ENCODE data around the gene SNAP29. TPM values are rescaled to one million over a fixed set of nuclear protein-coding genes. Genes with fewer than 3 reads are reported as not detected.

The SNAP29 gene
- total and polyA plus RNA-seq, 2 experiments from 2014 or later, result 8.2 to 22.9 TPM

DNA sequence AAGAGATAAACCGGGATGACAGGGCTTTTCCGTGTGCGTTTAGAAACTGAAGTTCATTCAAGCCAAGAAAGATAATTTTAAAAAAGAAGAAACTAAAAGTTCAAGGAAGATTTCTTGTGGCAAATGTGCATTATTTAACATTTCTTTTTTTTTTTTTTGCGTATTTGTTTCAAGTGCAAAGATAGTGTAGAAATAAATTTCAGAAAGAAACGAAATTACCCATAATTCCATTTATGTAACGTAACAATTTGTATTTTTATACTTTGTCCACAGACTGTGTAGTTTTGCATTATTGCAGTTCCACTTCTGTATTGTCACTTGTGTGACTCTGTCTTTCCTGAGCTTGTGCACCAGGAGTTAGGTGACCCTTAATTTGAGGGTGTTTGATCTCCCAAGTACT, 24.0 kb downstream of the SNAP29 start:
- H3K27me3 Mint-ChIP-seq (ENCODE audit: insufficient read depth, low read depth, poor library complexity), result peaks cover 9% of the 10 kb centered on the region
- no peaks in the 10 kb centered on the region for H4K20me1 ChIP-seq (replicated peaks; ENCODE audit: insufficient read depth)
- no peak overlapping the region for H3K4me3 ChIP-seq
- H3K36me3 Mint-ChIP-seq (ENCODE audit: low read depth), result peaks cover 11% of the 10 kb centered on the region
- H3K27ac ChIP-seq (ENCODE audit: low read depth), result no peak overlapping the region
- no peaks in the 10 kb centered on the region for H3K4me1 Mint-ChIP-seq
- ATAC-seq (no peak), DNase-seq (ENCODE audit: low spot score) (no peak)
- no peak for TF ChIP-seq POLR2AphosphoS5 (IDR thresholded peaks at IDR 0.05; ENCODE audit: low read depth)
- no peak for TF ChIP-seq JUNB (IDR thresholded peaks at IDR 0.05; ENCODE audit: unreplicated experiment)
- H3K27ac Mint-ChIP-seq, result no peak overlapping the region
- H3K36me3 ChIP-seq (ENCODE audit: insufficient read depth), result no peaks in the 10 kb centered on the region; the same call in 1 of the 2 replicates
- no peaks in the 10 kb centered on the region for H3K9me3 Mint-ChIP-seq
- H3K4me1 ChIP-seq (ENCODE audit: insufficient read depth), result no peaks in the 10 kb centered on the region
- no peak overlapping the region for H3K4me3 Mint-ChIP-seq
- no peak overlapping the region for H3K4me2 ChIP-seq
- H3K27me3 ChIP-seq (ENCODE audit: insufficient read depth), result no peaks in the 10 kb centered on the region
- H3K79me2 ChIP-seq (replicated peaks; ENCODE audit: insufficient read depth), result no peaks in the 10 kb centered on the region
- H3K9me2 ChIP-seq (ENCODE audit: insufficient read depth), result no peaks in the 10 kb centered on the region
- no peaks in the 10 kb centered on the region for H3F3A ChIP-seq (replicated peaks; ENCODE audit: low read depth)
- no peak overlapping the region for H2AFZ ChIP-seq

DNA sequence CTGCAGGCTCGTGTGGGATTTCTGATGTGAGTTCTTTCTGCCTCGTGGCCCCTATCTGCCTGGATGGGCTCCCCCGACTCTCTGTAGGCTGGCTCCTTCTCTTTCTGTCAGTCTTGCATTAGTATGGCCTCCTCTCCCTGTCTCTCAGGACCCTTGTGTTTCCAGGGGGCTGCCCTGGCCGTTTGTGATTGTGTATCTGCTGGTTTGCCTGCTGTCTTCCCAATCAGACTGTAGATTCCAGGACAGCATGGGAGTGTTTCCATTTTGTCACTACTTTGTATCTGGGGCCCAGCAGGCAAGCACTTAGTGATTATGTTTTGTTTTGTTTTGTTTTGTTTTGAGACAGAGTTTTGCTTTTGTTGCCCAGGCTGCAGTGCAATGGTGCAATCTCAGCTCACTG, 25.6 kb downstream of the SNAP29 start:
- DNase-seq (ENCODE audit: low spot score) (no peak), ATAC-seq (no peak)
- H3K4me1 Mint-ChIP-seq, result no peaks in the 10 kb centered on the region
- H3F3A ChIP-seq (replicated peaks; ENCODE audit: low read depth), result no peaks in the 10 kb centered on the region
- no peaks in the 10 kb centered on the region; the same call in 1 of the 2 replicates for H3K36me3 ChIP-seq (ENCODE audit: insufficient read depth)
- no peak overlapping the region for H3K4me2 ChIP-seq
- no peak overlapping the region for H2AFZ ChIP-seq
- peaks cover 9% of the 10 kb centered on the region for H3K27me3 Mint-ChIP-seq (ENCODE audit: insufficient read depth, low read depth, poor library complexity)
- no peaks in the 10 kb centered on the region for H3K4me1 ChIP-seq (ENCODE audit: insufficient read depth)
- H3K9me2 ChIP-seq (ENCODE audit: insufficient read depth), result no peaks in the 10 kb centered on the region
- no peak overlapping the region for H3K27ac ChIP-seq (ENCODE audit: low read depth)
- no peaks in the 10 kb centered on the region for H3K27me3 ChIP-seq (ENCODE audit: insufficient read depth)
- peaks cover 16% of the 10 kb centered on the region for H3K36me3 Mint-ChIP-seq (ENCODE audit: low read depth)
- H3K9me3 Mint-ChIP-seq, result no peaks in the 10 kb centered on the region
- H3K27ac Mint-ChIP-seq, result no peak overlapping the region
- no peaks in the 10 kb centered on the region for H3K79me2 ChIP-seq (replicated peaks; ENCODE audit: insufficient read depth)
- H3K4me3 Mint-ChIP-seq, result no peak overlapping the region
- no peak overlapping the region for H3K4me3 ChIP-seq
- no peaks in the 10 kb centered on the region for H4K20me1 ChIP-seq (replicated peaks; ENCODE audit: insufficient read depth)
- TF ChIP-seq, protein P1, sequence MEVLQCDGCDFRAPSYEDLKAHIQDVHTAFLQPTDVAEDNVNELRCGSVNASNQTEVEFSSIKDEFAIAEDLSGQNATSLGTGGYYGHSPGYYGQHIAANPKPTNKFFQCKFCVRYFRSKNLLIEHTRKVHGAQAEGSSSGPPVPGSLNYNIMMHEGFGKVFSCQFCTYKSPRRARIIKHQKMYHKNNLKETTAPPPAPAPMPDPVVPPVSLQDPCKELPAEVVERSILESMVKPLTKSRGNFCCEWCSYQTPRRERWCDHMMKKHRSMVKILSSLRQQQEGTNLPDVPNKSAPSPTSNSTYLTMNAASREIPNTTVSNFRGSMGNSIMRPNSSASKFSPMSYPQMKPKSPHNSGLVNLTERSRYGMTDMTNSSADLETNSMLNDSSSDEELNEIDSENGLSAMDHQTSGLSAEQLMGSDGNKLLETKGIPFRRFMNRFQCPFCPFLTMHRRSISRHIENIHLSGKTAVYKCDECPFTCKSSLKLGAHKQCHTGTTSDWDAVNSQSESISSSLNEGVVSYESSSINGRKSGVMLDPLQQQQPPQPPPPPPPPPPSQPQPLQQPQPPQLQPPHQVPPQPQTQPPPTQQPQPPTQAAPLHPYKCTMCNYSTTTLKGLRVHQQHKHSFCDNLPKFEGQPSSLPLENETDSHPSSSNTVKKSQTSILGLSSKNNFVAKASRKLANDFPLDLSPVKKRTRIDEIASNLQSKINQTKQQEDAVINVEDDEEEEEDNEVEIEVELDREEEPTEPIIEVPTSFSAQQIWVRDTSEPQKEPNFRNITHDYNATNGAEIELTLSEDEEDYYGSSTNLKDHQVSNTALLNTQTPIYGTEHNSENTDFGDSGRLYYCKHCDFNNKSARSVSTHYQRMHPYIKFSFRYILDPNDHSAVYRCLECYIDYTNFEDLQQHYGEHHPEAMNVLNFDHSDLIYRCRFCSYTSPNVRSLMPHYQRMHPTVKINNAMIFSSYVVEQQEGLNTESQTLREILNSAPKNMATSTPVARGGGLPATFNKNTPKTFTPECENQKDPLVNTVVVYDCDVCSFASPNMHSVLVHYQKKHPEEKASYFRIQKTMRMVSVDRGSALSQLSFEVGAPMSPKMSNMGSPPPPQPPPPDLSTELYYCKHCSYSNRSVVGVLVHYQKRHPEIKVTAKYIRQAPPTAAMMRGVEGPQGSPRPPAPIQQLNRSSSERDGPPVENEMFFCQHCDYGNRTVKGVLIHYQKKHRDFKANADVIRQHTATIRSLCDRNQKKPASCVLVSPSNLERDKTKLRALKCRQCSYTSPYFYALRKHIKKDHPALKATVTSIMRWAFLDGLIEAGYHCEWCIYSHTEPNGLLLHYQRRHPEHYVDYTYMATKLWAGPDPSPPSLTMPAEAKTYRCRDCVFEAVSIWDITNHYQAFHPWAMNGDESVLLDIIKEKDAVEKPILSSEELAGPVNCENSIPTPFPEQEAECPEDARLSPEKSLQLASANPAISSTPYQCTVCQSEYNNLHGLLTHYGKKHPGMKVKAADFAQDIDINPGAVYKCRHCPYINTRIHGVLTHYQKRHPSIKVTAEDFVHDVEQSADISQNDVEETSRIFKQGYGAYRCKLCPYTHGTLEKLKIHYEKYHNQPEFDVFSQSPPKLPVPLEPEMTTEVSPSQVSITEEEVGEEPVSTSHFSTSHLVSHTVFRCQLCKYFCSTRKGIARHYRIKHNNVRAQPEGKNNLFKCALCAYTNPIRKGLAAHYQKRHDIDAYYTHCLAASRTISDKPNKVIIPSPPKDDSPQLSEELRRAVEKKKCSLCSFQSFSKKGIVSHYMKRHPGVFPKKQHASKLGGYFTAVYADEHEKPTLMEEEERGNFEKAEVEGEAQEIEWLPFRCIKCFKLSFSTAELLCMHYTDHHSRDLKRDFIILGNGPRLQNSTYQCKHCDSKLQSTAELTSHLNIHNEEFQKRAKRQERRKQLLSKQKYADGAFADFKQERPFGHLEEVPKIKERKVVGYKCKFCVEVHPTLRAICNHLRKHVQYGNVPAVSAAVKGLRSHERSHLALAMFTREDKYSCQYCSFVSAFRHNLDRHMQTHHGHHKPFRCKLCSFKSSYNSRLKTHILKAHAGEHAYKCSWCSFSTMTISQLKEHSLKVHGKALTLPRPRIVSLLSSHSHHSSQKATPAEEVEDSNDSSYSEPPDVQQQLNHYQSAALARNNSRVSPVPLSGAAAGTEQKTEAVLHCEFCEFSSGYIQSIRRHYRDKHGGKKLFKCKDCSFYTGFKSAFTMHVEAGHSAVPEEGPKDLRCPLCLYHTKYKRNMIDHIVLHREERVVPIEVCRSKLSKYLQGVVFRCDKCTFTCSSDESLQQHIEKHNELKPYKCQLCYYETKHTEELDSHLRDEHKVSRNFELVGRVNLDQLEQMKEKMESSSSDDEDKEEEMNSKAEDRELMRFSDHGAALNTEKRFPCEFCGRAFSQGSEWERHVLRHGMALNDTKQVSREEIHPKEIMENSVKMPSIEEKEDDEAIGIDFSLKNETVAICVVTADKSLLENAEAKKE (CRISPR knock-in tag; IDR thresholded peaks at IDR 0.05), result no peak
- no peak for TF ChIP-seq ZNF114 (CRISPR knock-in tag; IDR thresholded peaks at IDR 0.05)
- no peak for TF ChIP-seq STAT1 (IDR thresholded peaks at IDR 0.05; ENCODE audit: unreplicated experiment)
- TF ChIP-seq, protein P2, sequence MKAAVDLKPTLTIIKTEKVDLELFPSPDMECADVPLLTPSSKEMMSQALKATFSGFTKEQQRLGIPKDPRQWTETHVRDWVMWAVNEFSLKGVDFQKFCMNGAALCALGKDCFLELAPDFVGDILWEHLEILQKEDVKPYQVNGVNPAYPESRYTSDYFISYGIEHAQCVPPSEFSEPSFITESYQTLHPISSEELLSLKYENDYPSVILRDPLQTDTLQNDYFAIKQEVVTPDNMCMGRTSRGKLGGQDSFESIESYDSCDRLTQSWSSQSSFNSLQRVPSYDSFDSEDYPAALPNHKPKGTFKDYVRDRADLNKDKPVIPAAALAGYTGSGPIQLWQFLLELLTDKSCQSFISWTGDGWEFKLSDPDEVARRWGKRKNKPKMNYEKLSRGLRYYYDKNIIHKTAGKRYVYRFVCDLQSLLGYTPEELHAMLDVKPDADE (IDR thresholded peaks at IDR 0.05), result no peak
- TF ChIP-seq NANOG (IDR thresholded peaks at IDR 0.05; ENCODE audit: borderline replicate concordance), result no peak
- no peak for TF ChIP-seq POLR2AphosphoS5 (IDR thresholded peaks at IDR 0.05; ENCODE audit: low read depth)
- no peak for TF ChIP-seq EZH2phosphoT487 (IDR thresholded peaks at IDR 0.05; ENCODE audit: unreplicated experiment)
- TF ChIP-seq, protein P3, sequence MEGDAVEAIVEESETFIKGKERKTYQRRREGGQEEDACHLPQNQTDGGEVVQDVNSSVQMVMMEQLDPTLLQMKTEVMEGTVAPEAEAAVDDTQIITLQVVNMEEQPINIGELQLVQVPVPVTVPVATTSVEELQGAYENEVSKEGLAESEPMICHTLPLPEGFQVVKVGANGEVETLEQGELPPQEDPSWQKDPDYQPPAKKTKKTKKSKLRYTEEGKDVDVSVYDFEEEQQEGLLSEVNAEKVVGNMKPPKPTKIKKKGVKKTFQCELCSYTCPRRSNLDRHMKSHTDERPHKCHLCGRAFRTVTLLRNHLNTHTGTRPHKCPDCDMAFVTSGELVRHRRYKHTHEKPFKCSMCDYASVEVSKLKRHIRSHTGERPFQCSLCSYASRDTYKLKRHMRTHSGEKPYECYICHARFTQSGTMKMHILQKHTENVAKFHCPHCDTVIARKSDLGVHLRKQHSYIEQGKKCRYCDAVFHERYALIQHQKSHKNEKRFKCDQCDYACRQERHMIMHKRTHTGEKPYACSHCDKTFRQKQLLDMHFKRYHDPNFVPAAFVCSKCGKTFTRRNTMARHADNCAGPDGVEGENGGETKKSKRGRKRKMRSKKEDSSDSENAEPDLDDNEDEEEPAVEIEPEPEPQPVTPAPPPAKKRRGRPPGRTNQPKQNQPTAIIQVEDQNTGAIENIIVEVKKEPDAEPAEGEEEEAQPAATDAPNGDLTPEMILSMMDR (conservative IDR thresholded peaks at IDR 0.05; ENCODE audit: low read depth in 2 of 2), result no peak
- TF ChIP-seq EZH2 (IDR thresholded peaks at IDR 0.05; ENCODE audit: low read depth, unreplicated experiment), result no peak

Measured in GM23338 (cell line).